Measurements from ENCODE around the gene AHNAK2.
A peak's percentile ranks its signal among the peaks of the same experiment; 100 is the strongest.

The AHNAK2 gene

GRCh38 chr14:104936361-104937155, 41.6 kb downstream of the AHNAK2 start:
- TF ChIP-seq JUND (IDR thresholded peaks at IDR 0.05; ENCODE audit: low read depth), result no peak
- in situ Hi-C loops (cut with HindIII; ENCODE audit: low pct_unique_long_range_greater_than_20kb, low sequenced_read_pairs), result no loop called here
- DNase-seq (ENCODE audit: low read depth in 1 of 2, low spot score in 1 of 2), result no peak

GRCh38 chr14:104935955-104936354, 42.2 kb downstream of the AHNAK2 start:
- no peak for DNase-seq (ENCODE audit: low read depth in 1 of 2, low spot score in 1 of 2)

GRCh38 chr14:104935026-104935650, 43.0 kb downstream of the AHNAK2 start:
- DNase-seq (ENCODE audit: low read depth in 1 of 2, low spot score in 1 of 2), result no peak
- in situ Hi-C loops (cut with HindIII; ENCODE audit: low pct_unique_long_range_greater_than_20kb, low sequenced_read_pairs), result no loop called here
- no peak for TF ChIP-seq JUND (IDR thresholded peaks at IDR 0.05; ENCODE audit: low read depth)

More at GRCh38 chr14:104935955-104936354, 42.2 kb downstream of the AHNAK2 start:
- TF ChIP-seq JUND (IDR thresholded peaks at IDR 0.05; ENCODE audit: low read depth), result no peak
- in situ Hi-C loops (cut with HindIII; ENCODE audit: low pct_unique_long_range_greater_than_20kb, low sequenced_read_pairs), result no loop called here

- no peak for DNase-seq (ENCODE audit: low read depth in 1 of 2, low spot score in 1 of 2)
- no peak for TF ChIP-seq JUND (IDR thresholded peaks at IDR 0.05; ENCODE audit: low read depth)
- in situ Hi-C loops (cut with HindIII; ENCODE audit: low pct_unique_long_range_greater_than_20kb, low sequenced_read_pairs), result no loop called here
Observed at GRCh38 chr14:104933746-104934733, 44.1 kb downstream of the AHNAK2 start.

GRCh38 chr14:104932676-104933631, 45.2 kb downstream of the AHNAK2 start:
- DNase-seq (ENCODE audit: low read depth in 1 of 2, low spot score in 1 of 2), result peak; percentile 92 to 98
- no peak for TF ChIP-seq JUND (IDR thresholded peaks at IDR 0.05; ENCODE audit: low read depth)
- in situ Hi-C loops (cut with HindIII; ENCODE audit: low pct_unique_long_range_greater_than_20kb, low sequenced_read_pairs), result no loop called here

- DNase-seq (ENCODE audit: low read depth in 1 of 2, low spot score in 1 of 2), result no peak
- in situ Hi-C loops (cut with HindIII; ENCODE audit: low pct_unique_long_range_greater_than_20kb, low sequenced_read_pairs), result no loop called here
- TF ChIP-seq JUND (IDR thresholded peaks at IDR 0.05; ENCODE audit: low read depth), result no peak
Observed at GRCh38 chr14:104931771-104932675, 46.2 kb downstream of the AHNAK2 start.

GRCh38 chr14:104931304-104931770, 46.8 kb downstream of the AHNAK2 start:
- no peak for TF ChIP-seq JUND (IDR thresholded peaks at IDR 0.05; ENCODE audit: low read depth)
- no peak for DNase-seq (ENCODE audit: low read depth in 1 of 2, low spot score in 1 of 2)
- in situ Hi-C loops (cut with HindIII; ENCODE audit: low pct_unique_long_range_greater_than_20kb, low sequenced_read_pairs), result no loop called here

DNA sequence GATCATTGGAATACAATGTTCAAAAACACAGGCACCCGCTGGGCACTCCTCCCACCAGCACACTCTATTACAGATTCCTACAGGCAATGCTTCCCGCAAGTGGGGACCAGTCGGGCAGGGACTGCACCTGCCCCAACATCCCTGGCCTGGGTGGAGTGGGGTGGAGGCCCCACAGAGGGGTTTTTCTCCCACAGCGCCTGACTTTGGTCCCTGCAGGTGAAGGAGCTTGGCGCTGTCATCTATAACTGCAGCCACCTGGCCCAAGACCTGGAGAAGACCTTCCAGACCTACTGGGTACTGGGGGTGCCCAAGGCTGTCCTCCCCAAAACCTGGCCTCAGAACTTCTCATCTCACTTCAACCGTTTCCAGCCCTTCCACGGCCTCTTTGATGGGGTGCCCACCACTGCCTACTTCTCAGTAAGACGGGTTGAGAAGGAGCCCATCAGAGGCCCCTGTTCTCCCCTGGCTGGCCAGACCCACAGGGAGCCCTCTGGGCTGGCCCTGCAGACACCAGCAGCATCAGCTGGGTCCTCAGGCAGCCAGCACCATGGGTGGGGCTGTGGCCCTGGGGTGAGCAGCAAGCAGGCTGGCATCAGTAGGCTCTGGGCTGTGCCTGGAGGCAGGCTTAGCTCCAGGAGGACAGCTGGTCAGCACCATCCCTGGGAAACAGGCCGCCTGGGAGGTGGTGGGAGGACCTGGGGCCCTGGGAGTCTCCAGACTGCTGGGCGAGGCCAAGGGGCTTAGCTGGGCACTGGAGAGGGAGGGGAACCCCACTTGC, 47.5 kb downstream of the AHNAK2 start:
- in situ Hi-C loops (cut with HindIII; ENCODE audit: low pct_unique_long_range_greater_than_20kb, low sequenced_read_pairs), result no loop called here
- no peak for DNase-seq (ENCODE audit: low read depth in 1 of 2, low spot score in 1 of 2)
- no peak for TF ChIP-seq JUND (IDR thresholded peaks at IDR 0.05; ENCODE audit: low read depth)

DNA sequence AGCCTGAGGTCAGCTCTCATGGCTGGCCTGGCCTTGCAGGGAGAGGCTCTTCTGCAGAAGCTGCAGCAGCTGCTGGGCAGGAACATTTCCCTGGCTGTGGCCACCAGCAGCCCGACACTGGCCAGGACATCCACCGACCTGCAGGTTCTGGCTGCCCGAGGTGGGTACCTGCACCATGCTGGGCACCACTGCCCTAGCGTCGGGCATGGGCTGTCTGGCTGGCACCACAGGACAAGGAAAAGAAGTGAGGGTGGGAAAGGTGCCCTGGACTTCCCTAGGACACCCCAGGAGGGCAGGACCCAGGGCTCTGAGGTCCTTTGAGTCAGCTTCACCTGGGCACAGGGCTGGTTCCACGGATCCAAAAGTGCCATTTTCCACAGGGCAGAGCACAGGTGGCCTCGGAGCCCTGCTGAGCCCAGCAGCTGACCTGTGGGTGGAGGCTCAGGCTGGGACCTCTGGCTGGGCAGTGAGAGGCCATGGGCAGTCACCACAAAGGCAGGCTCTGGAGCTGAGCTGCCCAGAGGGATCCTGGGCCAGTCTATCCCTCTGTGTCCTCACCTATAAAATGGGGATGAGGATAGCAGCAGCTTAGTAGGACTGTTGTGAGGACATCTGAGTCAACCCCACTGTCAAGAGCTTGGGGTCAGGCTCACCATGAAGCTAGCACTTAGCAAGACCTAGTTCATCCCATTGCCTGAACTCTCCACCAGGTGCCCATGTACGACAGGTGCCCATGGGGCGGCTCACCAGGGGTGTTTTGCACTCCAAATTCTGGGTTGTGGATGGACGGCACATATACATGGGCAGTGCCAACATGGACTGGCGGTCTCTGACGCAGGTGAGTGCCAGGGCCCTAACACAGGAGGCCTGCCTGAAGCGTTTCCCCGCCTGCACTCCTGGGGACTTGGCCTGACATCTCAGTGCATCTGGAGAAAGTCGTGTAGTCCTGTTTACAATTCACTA, 48.6 kb downstream of the AHNAK2 start:
- TF ChIP-seq JUND (IDR thresholded peaks at IDR 0.05; ENCODE audit: low read depth), result no peak
- no peak for DNase-seq (ENCODE audit: low read depth in 1 of 2, low spot score in 1 of 2)
- in situ Hi-C loops (cut with HindIII; ENCODE audit: low pct_unique_long_range_greater_than_20kb, low sequenced_read_pairs), result no loop called here

Data from T47D (cell line).